Neuronal stem cell (in vitro differentiated cells): Measurements from ENCODE around the gene HSP90AB1.

Experiments
- DNase-seq: peaks from one replicate; pipeline ENCODE4 v3.0.0-alpha.2; 2013; ENCODE audit warnings: low spot score
- H2AFZ ChIP-seq: one replicate; pipeline ENCODE4 v1.6.1; 2013; ENCODE audit warnings: mild to moderate bottlenecking, low read length, inconsistent platforms
- H2AK5ac ChIP-seq: 2 replicates; pipeline ENCODE4 v1.6.1; 2013; ENCODE audit warnings: low read depth, mild to moderate bottlenecking, inconsistent platforms, low read length, moderate library complexity, mixed read lengths
- H2BK120ac ChIP-seq: 2 replicates; pipeline ENCODE4 v1.6.1; 2013; ENCODE audit warnings: low read depth, mild to moderate bottlenecking, inconsistent platforms, low read length, moderate library complexity, mixed read lengths
- H2BK12ac ChIP-seq: one replicate; pipeline ENCODE4 v1.6.1; 2013; ENCODE audit warnings: low read length, inconsistent platforms
- H2BK15ac ChIP-seq: 2 replicates; pipeline ENCODE4 v1.6.1; 2013; ENCODE audit warnings: mild to moderate bottlenecking, low read length, inconsistent platforms, mixed read lengths
- H2BK5ac ChIP-seq: one replicate; pipeline ENCODE4 v1.6.1; 2013; ENCODE audit warnings: inconsistent platforms, mild to moderate bottlenecking, low read length, moderate library complexity
- H3K14ac ChIP-seq: one replicate; pipeline ENCODE4 v1.6.1; 2013; ENCODE audit warnings: low read length, inconsistent platforms
- H3K18ac ChIP-seq: 2 replicates; pipeline ENCODE4 v1.6.1; 2013; ENCODE audit warnings: low read length, inconsistent platforms
- H3K23ac ChIP-seq: 2 replicates; pipeline ENCODE4 v1.6.1; 2013; ENCODE audit warnings: low read depth, mild to moderate bottlenecking, mixed read lengths, low read length, inconsistent platforms; ENCODE audit not compliant: poor library complexity
- H3K27ac ChIP-seq: replicated peaks from 3 replicates; pipeline ENCODE4 v1.5.1; 2013; ENCODE audit warnings: low read length, inconsistent platforms
- H3K27me3 ChIP-seq, 3 experiments: 2 replicates each; pipeline ENCODE4 v1.6.1; 2013; ENCODE audit warnings: low read length in 3 of 3, mild to moderate bottlenecking in 2 of 3, inconsistent platforms in 1 of 3, low read depth in 1 of 3, mixed read lengths in 1 of 3, moderate library complexity in 1 of 3; ENCODE audit not compliant: control insufficient read depth in 3 of 3, insufficient read depth in 3 of 3
- H3K36me3 ChIP-seq, 2 donors: replicated peaks in 1 of 2; 2 replicates each; pipeline ENCODE4 v1.6.1; 2013; ENCODE audit warnings: low read length in 2 of 2; ENCODE audit not compliant: control insufficient read depth in 2 of 2, insufficient read depth in 2 of 2
- H3K4ac ChIP-seq: 2 replicates; pipeline ENCODE4 v1.6.1; 2013; ENCODE audit warnings: inconsistent platforms, mild to moderate bottlenecking, low read length, moderate library complexity
- H3K4me1 ChIP-seq, 2 donors: 1 replicate in 1 of 2; 2 replicates in 1 of 2; pipeline ENCODE4 v1.6.1; 2013; ENCODE audit warnings: low read length in 2 of 2, low read depth in 1 of 2; ENCODE audit not compliant: control insufficient read depth in 2 of 2, insufficient read depth in 1 of 2
- H3K4me2 ChIP-seq: one replicate; pipeline ENCODE4 v1.6.1; 2013; ENCODE audit warnings: mild to moderate bottlenecking, low read length, inconsistent platforms; ENCODE audit not compliant: insufficient read depth, poor library complexity, severe bottlenecking
- H3K4me3 ChIP-seq, 2 donors: 2 replicates each; pipeline ENCODE4 v1.5.1; 2013; ENCODE audit warnings: low read length in 2 of 2, mild to moderate bottlenecking in 2 of 2, inconsistent platforms in 1 of 2, moderate library complexity in 1 of 2
- H3K79me1 ChIP-seq: one replicate; pipeline ENCODE4 v1.6.1; 2013; ENCODE audit warnings: low read depth, mild to moderate bottlenecking, inconsistent platforms, low read length, moderate library complexity
- H3K9ac ChIP-seq: one replicate; pipeline ENCODE4 v1.6.1; 2013; ENCODE audit warnings: mild to moderate bottlenecking, low read depth, low read length, inconsistent platforms; ENCODE audit not compliant: poor library complexity
- H3K9me3 ChIP-seq, 2 donors: replicated peaks in 1 of 2; 2 replicates each; pipeline versions ENCODE3 to v1.6.1; 2013; ENCODE audit warnings: low read length in 2 of 2, mild to moderate bottlenecking in 2 of 2, inconsistent platforms in 1 of 2, low read depth in 1 of 2, mixed read lengths in 1 of 2, moderate library complexity in 1 of 2; ENCODE audit not compliant: control insufficient read depth in 2 of 2, insufficient read depth in 1 of 2
- H4K8ac ChIP-seq: one replicate; pipeline ENCODE4 v1.6.1; 2013; ENCODE audit warnings: low read depth, mild to moderate bottlenecking, inconsistent platforms, low read length, moderate library complexity
- H4K91ac ChIP-seq: one replicate; pipeline ENCODE4 v1.6.1; 2013; ENCODE audit warnings: low read length, low read depth, mild to moderate bottlenecking, inconsistent platforms; ENCODE audit not compliant: poor library complexity
- WGBS, 2 donors: extraction: QIAGEN DNeasy Blood & Tissue Kit; methylation state at CpG; one replicate each; pipeline ENCODE4 v1.1.7; 2013; ENCODE audit warnings: missing lambda C conversion rate in 2 of 2, mixed read lengths in 1 of 2; ENCODE audit not compliant: insufficient read length in 2 of 2, insufficient replicate concordance in 1 of 2; ENCODE audit errors: extremely low coverage in 2 of 2; 5-methylcytosine and 5-hydroxymethylcytosine counted together

HSP90AB1 gene

GRCh38 chr6:44263354-44264100 is 16.6 kb downstream of the HSP90AB1 start:
- H3K4me1 ChIP-seq, result peaks cover 20 to 32% of the 10 kb centered on the region in 2 donors
- no peak overlapping the region for H3K14ac ChIP-seq
- H3K27ac ChIP-seq, result no peak overlapping the region
- WGBS, 2 donors, result no CpG with 5 or more reads among the region's 9 CpGs
- DNase-seq, result no peak
- peak overlapping the region; percentile 60 for H3K9ac ChIP-seq
- no peak overlapping the region for H3K4ac ChIP-seq
- no peak overlapping the region for H2BK5ac ChIP-seq
- peak overlapping the region; percentile 90 for H3K4me2 ChIP-seq
- H4K91ac ChIP-seq, result no peak overlapping the region
- H2AK5ac ChIP-seq, result peak overlapping the region; percentile 26
- H3K9me3 ChIP-seq, result no peaks in the 10 kb centered on the region
- peaks cover 13 to 44% of the 10 kb centered on the region in 2 donors for H3K36me3 ChIP-seq
- H3K27me3 ChIP-seq, result no peaks in the 10 kb centered on the region
- peak overlapping the region; percentile 17 for H2BK15ac ChIP-seq
- no peak overlapping the region for H2BK120ac ChIP-seq
- H2AFZ ChIP-seq, result no peak overlapping the region
- H3K79me1 ChIP-seq, result peaks cover 2% of the 10 kb centered on the region
- H3K4me3 ChIP-seq, result peak overlapping the region in 1 of 2 donors; percentile 83
- no peak overlapping the region for H3K18ac ChIP-seq
- no peak overlapping the region for H4K8ac ChIP-seq
- no peak overlapping the region for H3K23ac ChIP-seq
- H2BK12ac ChIP-seq, result no peak overlapping the region

GRCh38 chr6:44264154-44265006 is 17.5 kb downstream of the HSP90AB1 start:
- H3K4me3 ChIP-seq, result peak overlapping the region; percentile 81 to 83
- DNase-seq, result no peak
- no peak overlapping the region for H4K8ac ChIP-seq
- H2AFZ ChIP-seq, result peak overlapping the region; percentile 90
- WGBS, 2 donors, result no CpG with 5 or more reads among the region's 13 CpGs
- H3K14ac ChIP-seq, result peak overlapping the region; percentile 22
- H3K79me1 ChIP-seq, result peaks cover 2% of the 10 kb centered on the region
- peak overlapping the region; percentile 30 for H2BK15ac ChIP-seq
- no peak overlapping the region for H2BK12ac ChIP-seq
- H4K91ac ChIP-seq, result no peak overlapping the region
- peak overlapping the region; percentile 62 for H3K23ac ChIP-seq
- H2BK120ac ChIP-seq, result no peak overlapping the region
- no peaks in the 10 kb centered on the region for H3K9me3 ChIP-seq
- H3K4me1 ChIP-seq, result peaks cover 27 to 41% of the 10 kb centered on the region in 2 donors
- peak overlapping the region; percentile 90 for H3K4me2 ChIP-seq
- H3K9ac ChIP-seq, result peak overlapping the region; percentile 84
- no peaks in the 10 kb centered on the region for H3K27me3 ChIP-seq
- H3K4ac ChIP-seq, result no peak overlapping the region
- no peak overlapping the region for H2BK5ac ChIP-seq
- H3K36me3 ChIP-seq, result peaks cover 10 to 36% of the 10 kb centered on the region in 2 donors
- H3K18ac ChIP-seq, result peak overlapping the region; percentile 87
- H3K27ac ChIP-seq, result no peak overlapping the region
- no peak overlapping the region for H2AK5ac ChIP-seq

GRCh38 chr6:44265007-44265721 is 18.3 kb downstream of the HSP90AB1 start, which contains the start of gene NFKBIE:
Gene NFKBIE (minus strand): TSS chr6:44265551. CDS start chr6:44265346, 205 bp downstream.
- no CpG with 5 or more reads among the region's 72 CpGs for WGBS, 2 donors
- H3K27ac ChIP-seq, result no peak within 1 kb of the TSS

More at GRCh38 chr6:44265007-44265721, 18.3 kb downstream of the HSP90AB1 start, which contains the start of gene NFKBIE:
- H3K4me2 ChIP-seq, result peak within 1 kb of the TSS; percentile 90
- H3K18ac ChIP-seq, result peak within 1 kb of the TSS; percentile 87
- H4K8ac ChIP-seq, result no peak within 1 kb of the TSS
- no peaks in the 10 kb centered on the region for H3K9me3 ChIP-seq
- H3K23ac ChIP-seq, result peak within 1 kb of the TSS; percentile 62
- H3K9ac ChIP-seq, result peak within 1 kb of the TSS; percentile 84
- no peak within 1 kb of the TSS for H2BK12ac ChIP-seq
- H2AK5ac ChIP-seq, result peak within 1 kb of the TSS; percentile 82
- no peak within 1 kb of the TSS for H3K4ac ChIP-seq
- H3K14ac ChIP-seq, result peak within 1 kb of the TSS; percentile 22
- no peak within 1 kb of the TSS for H2BK5ac ChIP-seq
- H3K4me3 ChIP-seq, result peak within 1 kb of the TSS; percentile 81 to 83
- H2BK120ac ChIP-seq, result no peak within 1 kb of the TSS
- peaks cover 2% of the 10 kb centered on the region for H3K79me1 ChIP-seq
- H3K36me3 ChIP-seq, result peaks cover 3 to 28% of the 10 kb centered on the region in 2 donors
- no peaks in the 10 kb centered on the region for H3K27me3 ChIP-seq
- no peak within 1 kb of the TSS for H4K91ac ChIP-seq
- H3K4me1 ChIP-seq, result peaks cover 35 to 48% of the 10 kb centered on the region in 2 donors
- peak; percentile 86 for DNase-seq
- H2BK15ac ChIP-seq, result peak within 1 kb of the TSS; percentile 30
- peak within 1 kb of the TSS; percentile 90 for H2AFZ ChIP-seq
